DOHH2 (cell line): ENCODE measurements around the gene COL5A1.

Experiments
- EZH2phosphoT487 ChIP-seq: fragments of 200-600 bp; sonication (generic); IDR thresholded peaks from 2 replicates; pipeline ENCODE4 v1.6.1; 2017; ENCODE audit warnings: borderline replicate concordance, mild to moderate bottlenecking, antibody characterized with exemption, low read length, moderate library complexity, mixed read lengths
- TF ChIP-seq, protein P1 (sequence below): fragments of 200-600 bp; sonication (generic); IDR thresholded peaks from one replicate; pipeline ENCODE4 v1.5.1; 2014; ENCODE audit warnings: antibody characterized with exemption, mild to moderate bottlenecking, low read depth, low read length; ENCODE audit not compliant: poor library complexity, severe bottlenecking

DNA sequence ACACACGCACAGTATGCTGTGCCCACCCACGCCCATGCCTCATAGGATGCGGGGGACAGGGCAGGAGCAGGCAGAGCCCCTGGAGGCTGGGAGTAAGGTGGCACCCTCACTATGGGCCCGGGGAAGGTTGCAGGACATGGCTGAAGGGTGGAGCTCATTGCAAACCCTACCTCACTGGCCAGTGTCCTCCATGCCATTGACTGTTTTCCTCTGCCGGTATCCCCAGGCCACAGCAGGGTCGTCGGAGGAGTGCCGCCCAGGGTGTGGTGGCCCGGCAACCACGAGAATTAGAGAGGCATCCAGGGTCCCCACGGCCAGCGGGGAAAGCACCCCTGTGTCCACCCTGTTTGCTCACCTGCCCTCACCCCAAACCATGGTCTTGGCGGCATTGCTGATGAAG lies 179.3 kb downstream of the COL5A1 start:
- TF ChIP-seq EZH2phosphoT487 = no peak
- TF ChIP-seq, protein P1, sequence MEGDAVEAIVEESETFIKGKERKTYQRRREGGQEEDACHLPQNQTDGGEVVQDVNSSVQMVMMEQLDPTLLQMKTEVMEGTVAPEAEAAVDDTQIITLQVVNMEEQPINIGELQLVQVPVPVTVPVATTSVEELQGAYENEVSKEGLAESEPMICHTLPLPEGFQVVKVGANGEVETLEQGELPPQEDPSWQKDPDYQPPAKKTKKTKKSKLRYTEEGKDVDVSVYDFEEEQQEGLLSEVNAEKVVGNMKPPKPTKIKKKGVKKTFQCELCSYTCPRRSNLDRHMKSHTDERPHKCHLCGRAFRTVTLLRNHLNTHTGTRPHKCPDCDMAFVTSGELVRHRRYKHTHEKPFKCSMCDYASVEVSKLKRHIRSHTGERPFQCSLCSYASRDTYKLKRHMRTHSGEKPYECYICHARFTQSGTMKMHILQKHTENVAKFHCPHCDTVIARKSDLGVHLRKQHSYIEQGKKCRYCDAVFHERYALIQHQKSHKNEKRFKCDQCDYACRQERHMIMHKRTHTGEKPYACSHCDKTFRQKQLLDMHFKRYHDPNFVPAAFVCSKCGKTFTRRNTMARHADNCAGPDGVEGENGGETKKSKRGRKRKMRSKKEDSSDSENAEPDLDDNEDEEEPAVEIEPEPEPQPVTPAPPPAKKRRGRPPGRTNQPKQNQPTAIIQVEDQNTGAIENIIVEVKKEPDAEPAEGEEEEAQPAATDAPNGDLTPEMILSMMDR = no peak
